Activated CD4-positive, alpha-beta T cell treated with anti-CD3 and anti-CD28 coated beads, Interleukin-2, Interleukin-4, amounts not matched to agents 100 ng/mL and 50 ng/mL, durations not matched to agents 16 hours and 8 hours (primary cell): ENCODE results near the gene RAB25.
"Not testable (repeated sequence)": the region's sequence is repeated elsewhere in the genome, so short reads cannot be mapped to it uniquely, and the experiment has no call there.

ENCODE experiments used
- DNase-seq: peaks from one replicate; pipeline ENCODE4 v3.0.0-alpha.2; 2020; ENCODE audit warnings: low spot score

The RAB25 gene

DNA sequence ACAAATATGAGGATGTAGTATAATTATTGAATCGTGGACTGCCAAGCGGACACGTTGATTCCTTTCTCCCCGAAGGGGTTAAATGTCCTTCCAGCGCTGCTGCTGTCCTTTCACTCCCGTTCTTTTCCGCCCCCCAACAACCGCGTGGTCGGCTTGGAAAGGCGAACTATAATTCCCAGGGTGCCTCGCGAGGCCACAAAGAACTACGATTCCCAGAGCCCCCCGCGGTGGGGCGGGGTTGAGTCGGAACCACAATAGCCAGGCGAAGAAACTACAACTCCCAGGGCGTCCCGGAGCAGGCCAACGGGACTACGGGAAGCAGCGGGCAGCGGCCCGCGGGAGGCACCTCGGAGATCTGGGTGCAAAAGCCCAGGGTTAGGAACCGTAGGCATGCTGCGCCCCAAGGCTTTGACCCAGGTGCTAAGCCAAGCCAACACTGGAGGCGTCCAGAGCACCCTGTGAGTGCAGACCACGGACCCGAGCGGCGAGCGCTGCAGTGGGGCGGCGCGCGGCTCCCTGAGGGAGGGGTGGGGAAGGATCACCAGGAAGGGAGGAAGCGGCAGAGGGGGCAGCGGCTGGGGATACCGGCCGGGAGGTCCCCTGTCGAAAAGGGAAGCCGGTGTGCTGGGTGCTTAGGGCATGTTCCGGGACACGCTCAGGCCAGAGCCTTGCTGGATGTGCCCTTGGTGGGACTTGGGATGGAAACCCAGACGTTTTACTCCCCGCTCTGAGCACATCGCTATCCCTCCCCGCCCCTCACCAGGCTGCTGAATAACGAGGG, 6.3 kb upstream of the RAB25 start, which contains the start of gene LAMTOR2:
TSS of gene LAMTOR2 (plus strand) at position 283 of the 781 bp plus-strand sequence. CDS start at position 391, 108 bp downstream.
- DNase-seq = peak; percentile 98

GRCh38 chr1:156055281-156056048, 5.5 kb upstream of the RAB25 start:
- peak; percentile 11 for DNase-seq

DNA sequence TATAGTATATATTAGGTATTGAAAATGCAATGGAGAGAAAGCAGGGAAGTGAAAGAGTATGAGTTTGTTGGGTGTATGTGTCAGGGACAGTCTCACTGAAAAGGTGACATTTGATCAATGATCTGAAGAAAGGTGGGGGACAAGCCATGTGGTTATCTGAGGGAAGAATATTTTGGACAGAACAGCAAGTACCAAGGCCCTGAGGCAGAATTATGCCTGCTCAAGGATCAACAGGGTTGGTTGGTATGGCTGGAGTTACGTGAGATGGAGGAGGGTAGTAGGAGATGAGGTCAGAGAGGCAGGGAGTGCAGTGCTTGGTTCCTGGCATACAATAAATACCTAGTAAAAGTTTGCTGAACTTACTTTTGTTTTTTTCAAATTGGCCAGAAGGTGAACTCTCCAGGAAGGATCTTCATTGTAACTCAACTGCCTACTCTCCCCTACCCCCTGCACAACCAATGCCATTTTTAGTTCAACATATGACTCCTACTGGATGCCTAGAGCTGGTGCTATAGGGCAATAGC, 4.6 kb upstream of the RAB25 start:
- DNase-seq = no peak

DNA sequence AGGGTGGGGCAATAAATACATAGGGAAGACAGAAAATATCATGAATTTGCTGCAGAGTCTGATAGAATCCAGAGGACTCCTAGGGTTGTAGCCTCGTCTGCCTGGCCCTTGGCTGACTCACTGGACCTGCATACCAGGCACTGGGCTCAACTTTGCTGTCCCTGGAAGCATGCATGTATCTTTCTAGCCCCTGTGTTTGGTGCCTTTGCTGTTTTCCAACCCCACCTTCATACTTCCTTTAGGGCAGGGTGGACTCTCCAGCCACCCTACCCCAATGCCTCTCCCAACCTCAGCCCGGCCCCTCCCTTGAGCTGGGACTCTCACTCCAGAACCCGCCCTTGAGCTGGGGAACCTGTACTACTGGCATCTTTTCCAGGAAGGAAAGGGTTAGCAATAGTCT, 1.2 kb downstream of the RAB25 start:
- no peak for DNase-seq

DNA sequence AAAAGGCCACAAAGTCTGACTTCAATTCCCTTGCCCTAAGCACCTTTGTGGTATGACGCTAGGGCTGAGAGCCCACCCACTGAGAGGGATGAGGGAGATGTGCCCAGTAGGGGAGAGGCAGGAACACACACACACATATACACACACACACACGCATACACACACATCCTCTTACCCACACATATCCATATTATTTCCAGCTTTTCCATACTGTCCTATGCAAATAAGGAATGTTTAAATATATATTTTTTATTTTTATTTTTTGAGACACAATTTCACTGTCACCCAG, 3.0 kb downstream of the RAB25 start:
- DNase-seq = no peak

DNA sequence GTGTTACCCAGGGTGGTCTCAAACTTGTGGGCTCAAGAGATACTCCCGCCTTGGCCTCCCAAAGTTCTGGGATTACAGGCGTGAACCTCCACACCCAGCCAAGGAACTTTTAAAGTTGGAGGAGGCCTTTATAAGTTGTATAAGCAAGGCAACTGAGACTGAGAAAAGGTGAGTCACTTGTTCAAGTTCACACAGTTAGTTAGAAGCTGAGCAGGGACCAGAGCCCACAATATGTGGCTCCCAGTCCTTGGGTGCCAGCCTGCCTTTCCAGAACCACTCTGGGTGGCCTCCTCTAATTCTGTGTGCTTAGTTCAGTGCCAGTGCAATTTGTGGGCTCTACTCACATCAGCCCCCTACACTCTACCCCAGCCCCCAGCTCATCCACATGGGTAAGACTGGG, 3.7 kb downstream of the RAB25 start:
- DNase-seq = no peak

DNA sequence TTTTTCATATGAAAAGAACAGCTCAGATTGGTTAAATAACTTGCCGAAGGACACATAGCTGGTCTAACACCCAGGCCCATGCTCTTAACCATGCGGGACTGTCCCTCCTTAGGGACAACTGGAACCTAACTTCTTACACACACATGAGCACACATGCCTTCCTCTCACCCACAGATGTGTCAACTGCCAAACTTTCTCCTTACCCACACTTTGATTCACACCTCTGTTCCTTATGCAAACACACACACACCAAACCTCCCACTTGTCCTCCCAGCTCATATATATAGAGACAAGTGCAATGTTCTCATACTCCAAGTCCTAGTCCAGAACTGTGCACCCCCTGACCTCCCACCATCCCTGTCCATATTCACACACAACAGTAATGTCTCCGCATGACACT, 4.3 kb downstream of the RAB25 start:
- DNase-seq = peak; percentile 20

DNA sequence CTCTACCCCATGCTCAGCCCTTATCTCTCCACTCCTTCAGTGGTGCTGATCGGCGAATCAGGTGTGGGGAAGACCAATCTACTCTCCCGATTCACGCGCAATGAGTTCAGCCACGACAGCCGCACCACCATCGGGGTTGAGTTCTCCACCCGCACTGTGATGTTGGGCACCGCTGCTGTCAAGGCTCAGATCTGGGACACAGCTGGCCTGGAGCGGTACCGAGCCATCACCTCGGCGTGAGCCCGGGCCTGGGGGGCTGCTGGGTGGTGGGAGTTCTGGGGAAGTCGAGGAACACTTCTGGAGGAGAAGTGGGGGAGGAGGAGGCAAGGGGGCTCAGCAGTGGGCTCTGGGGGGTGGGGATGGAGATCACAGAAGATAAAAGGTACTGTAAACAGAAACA, 4.9 kb downstream of the RAB25 start:
- no peak for DNase-seq

DNA sequence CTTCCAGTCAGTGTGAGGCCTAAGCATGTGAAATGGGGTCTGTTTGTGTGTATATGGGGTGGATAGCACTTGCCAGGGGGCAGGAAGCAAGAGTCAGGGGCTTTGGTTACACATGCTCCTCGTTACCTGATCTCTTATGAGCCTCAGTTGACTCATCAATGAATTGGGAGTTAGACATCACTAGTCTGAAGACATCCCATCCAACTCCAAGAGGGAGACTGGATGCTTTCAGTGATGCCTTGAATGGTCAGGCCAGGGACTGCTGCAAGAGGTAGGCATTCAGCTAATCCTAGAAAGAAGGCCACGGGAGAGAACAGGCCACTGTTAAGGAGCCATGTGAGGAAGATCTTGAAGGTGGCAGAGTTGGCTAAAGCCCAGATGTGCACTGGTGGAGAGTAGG, 6.3 kb downstream of the RAB25 start:
- no peak for DNase-seq

GRCh38 chr1:156069490-156070455, 8.8 kb downstream of the RAB25 start:
- DNase-seq = no peak

- DNase-seq = no peak
These were observed 9.6 kb downstream of the RAB25 start for GRCh38 chr1:156070548-156070947.

GRCh38 chr1:156071332-156071816, 10.4 kb downstream of the RAB25 start:
- DNase-seq = not testable (repeated sequence)

DNA sequence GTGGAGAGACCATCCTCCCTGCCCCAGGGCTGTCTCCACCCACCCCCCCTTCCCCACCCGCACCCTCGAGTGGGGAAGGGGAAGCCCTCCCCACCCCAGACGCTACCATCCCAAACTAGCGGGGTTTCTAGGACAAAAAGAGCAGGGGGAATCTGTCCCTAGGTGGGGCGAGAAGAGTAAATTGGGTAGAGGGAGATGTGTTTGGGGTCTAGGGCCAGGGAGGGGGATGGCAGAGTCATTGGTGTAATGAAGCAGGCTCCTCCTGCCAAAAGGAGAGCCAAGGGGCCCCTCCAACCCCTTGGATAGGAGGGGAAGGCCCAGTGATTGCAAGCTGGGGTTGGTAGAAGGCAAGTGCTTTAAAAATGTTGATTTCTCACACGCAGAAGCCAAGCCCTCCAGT, 11.3 kb downstream of the RAB25 start:
- DNase-seq = no peak

GRCh38 chr1:156073110-156073687, 12.2 kb downstream of the RAB25 start:
- no peak for DNase-seq

DNA sequence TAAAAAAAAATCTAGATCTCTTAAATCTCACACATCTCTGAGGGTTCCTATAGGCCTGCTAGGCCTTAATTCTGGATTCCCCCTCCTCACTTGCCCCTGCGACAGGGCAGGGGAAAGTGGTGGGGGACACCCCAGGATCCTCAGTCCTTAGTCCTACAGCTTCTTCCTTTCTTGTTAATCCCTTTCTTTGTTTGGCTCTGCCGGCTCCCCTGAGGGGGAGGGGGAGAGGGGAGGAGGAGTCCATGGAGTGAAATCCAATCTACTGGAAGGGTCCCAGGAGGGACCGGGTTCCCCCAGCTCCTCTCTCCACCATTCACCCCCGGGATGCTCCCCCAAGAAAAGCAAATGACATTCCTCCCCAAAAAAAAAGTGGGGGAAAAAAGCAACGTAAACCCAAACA, 12.8 kb downstream of the RAB25 start:
- no peak for DNase-seq

- DNase-seq = no peak
These were observed 13.7 kb downstream of the RAB25 start for GRCh38 chr1:156074661-156075060.

DNA sequence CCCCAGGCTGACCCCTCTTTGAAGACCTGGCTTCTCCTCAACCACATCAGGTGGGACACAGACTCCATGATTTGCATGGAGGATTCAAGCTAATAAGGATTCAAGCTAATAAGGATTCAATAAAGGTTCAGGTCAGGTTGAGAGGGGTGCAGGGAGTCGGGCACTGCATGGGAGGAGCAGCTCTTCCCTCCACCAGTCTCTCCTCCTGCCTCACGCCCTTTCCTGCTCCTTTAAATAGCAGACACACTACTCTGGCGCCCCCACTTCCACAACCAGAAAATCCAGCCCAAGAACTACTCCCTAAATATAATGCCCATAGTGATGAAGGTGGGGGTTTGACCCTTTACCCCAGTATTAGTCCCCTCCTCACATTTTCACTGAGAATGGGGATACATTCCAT, 14.2 kb downstream of the RAB25 start:
- DNase-seq = no peak

DNA sequence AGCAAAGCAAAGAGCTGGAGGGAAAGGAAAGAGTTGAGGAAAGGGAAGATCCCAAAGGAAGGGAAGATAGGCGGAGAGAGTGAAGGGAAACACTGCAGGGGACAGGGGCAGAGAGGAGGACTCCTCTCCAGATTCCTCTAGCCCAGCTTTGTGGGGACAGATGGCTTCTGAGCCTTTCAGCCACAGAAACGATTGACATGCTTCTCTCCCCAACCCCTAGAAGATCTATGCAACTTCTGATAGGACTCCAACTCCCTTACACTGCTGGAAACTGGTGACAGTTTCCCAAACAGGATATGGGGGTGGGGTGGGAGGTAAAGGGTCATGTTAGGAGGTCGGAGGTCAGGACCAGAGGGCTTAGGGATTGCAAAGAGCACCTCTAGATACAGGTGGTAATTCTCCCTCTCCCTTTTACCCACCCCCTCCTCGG, 14.8 kb downstream of the RAB25 start:
- DNase-seq = no peak

DNA sequence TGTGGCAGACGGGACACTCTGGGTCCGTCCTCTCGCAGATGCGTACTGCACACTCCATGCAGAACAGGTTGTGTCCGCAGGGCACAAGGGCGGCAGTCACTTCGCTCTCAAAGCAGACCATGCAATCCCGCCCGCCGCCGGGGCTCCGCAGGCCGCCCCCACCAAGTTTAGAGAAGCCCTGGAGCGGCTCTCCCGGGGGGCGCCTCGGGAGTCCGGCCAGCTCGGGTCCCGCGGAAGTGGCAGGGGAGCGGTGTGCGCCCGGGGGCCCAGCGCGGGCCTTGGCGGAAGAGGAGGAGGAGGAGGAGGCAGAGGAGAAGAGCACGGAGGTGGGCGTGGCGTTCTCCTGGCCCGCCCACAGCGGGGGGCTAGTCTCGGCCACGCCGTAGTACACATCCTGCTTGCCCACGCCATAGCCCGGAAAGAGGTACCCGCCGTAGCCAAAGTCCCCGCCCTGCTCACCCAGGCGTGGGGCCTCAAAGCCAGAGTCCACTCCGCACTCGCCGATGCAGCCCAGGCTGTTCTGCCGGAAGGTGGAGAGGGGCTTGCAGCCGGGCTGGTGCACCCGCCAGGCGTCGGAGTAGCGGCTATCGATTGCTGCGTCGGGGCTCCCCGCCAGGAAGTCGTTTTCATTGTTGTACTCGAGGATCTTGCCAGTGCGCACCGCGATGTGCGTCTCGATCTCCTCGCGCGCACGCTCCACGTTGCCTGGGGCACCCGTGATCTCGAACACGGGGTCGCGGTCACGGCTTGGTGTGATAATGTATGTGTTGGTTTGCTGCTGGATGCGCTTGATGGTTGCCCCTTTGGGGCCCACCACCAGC, 15.9 kb downstream of the RAB25 start:
- no peak for DNase-seq

DNA sequence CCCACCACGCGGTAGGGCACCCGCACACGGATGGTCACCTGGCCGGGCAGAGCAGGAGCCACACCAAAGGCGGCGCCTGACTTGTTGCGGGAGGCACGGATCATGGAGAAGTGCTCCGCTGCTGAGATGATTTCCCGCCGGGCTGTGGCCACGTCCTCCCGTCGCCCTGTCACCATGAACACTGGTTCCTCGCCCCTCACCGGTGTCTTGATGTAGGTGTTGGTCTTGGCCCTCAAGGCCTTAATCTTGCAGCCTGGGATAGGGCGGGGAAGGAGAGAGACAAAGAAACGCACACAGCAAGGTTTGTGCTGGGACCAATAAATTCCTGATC, 16.4 kb downstream of the RAB25 start:
- DNase-seq = no peak

GRCh38 chr1:156078728-156079127, 17.8 kb downstream of the RAB25 start:
- DNase-seq = no peak
